OCI-LY3 (cell line): Measurements from ENCODE around the gene PPP2R5C.

Experiments used
- CTCF ChIP-seq: fragments of 200-600, 300-600 bp; sonication (generic); IDR thresholded peaks from 2 replicates; pipeline ENCODE4 v1.5.1; 2014; ENCODE audit warnings: antibody characterized with exemption, low read length, low read depth
- EZH2phosphoT487 ChIP-seq: fragments of 200-600 bp; shearing (Covaris generic); IDR thresholded peaks from 2 replicates; pipeline ENCODE4 v1.6.1; 2018; ENCODE audit warnings: antibody characterized with exemption, mixed run types, low read depth

GRCh38 chr14:101934601-101935150 lies 173.2 kb downstream of the PPP2R5C start:
- TF ChIP-seq CTCF (no peak), EZH2phosphoT487 (no peak)
